WTC11 (cell line): ENCODE measurements around the gene CBLIF. TPM values are rescaled to one million over a fixed set of nuclear protein-coding genes. Genes with fewer than 3 reads are reported as not detected.

ENCODE experiments used
- ATAC-seq: fragments of 200-7000 bp; cut with Tn5 transposase; 2 replicates; pipeline ENCODE4 v1.10.0; 2021; ENCODE audit warnings: mild to moderate bottlenecking, moderate library complexity
- CTCF ChIA-PET: fragments of 300-600 bp; sonication (Branson Sonifier 250); formaldehyde crosslinking; loops from one replicate; lab custom pipeline; 2021; ENCODE audit warnings: antibody characterized with exemption; lab: Charles Lee
- POLR2A ChIA-PET: fragments of 350-600 bp; sonication (Branson Sonifier 250); formaldehyde crosslinking; loops from one replicate; lab custom pipeline; 2021; ENCODE audit warnings: antibody characterized with exemption; lab: Charles Lee
- DNase-seq: peaks from one replicate; pipeline ENCODE4 v3.0.0; 2021; ENCODE audit warnings: low spot score
- H3K27ac Mint-ChIP-seq: 2 replicates; pipeline ENCODE4 v1.8.0; 2021; ENCODE audit warnings: mixed read lengths
- H3K27me3 Mint-ChIP-seq: 2 replicates; pipeline ENCODE4 v1.8.0; 2021; ENCODE audit warnings: low read depth, mild to moderate bottlenecking, moderate library complexity, mixed read lengths
- H3K36me3 Mint-ChIP-seq: 2 replicates; pipeline ENCODE4 v1.8.0; 2021; ENCODE audit warnings: mixed read lengths
- H3K4me1 Mint-ChIP-seq: 2 replicates; pipeline ENCODE4 v1.8.0; 2022; ENCODE audit warnings: mixed read lengths
- H3K4me3 Mint-ChIP-seq: 2 replicates; pipeline ENCODE4 v1.8.0; 2021; ENCODE audit warnings: mild to moderate bottlenecking, moderate library complexity, mixed read lengths
- H3K9me3 Mint-ChIP-seq: 2 replicates; pipeline ENCODE4 v1.8.0; 2021; ENCODE audit warnings: mixed read lengths
- CTCF ChIP-seq: fragments of 200-600 bp; IDR thresholded peaks from 2 replicates; pipeline ENCODE4 v1.8.0; 2022; ENCODE audit warnings: antibody characterized with exemption
- E2F4 ChIP-seq: sonication (generic); formaldehyde crosslinking; IDR thresholded peaks from 2 replicates; pipeline ENCODE4 v1.8.1; 2022; ENCODE audit warnings: low read depth, mild to moderate bottlenecking, moderate library complexity, missing genetic modification reagents, borderline replicate concordance
- E2F5 ChIP-seq: sonication (generic); formaldehyde crosslinking; IDR thresholded peaks from 2 replicates; pipeline ENCODE4 v1.8.1; 2022; ENCODE audit warnings: mild to moderate bottlenecking, moderate library complexity, missing genetic modification reagents
- GTF2I ChIP-seq: fragments of 250-450 bp; sonication (Bioruptor Pico); conservative IDR thresholded peaks from 2 replicates; pipeline ENCODE4 v1.4.0; 2021; ENCODE audit warnings: mild to moderate bottlenecking
- MLX ChIP-seq: sonication (generic); formaldehyde crosslinking; IDR thresholded peaks from 2 replicates; pipeline ENCODE4 v1.8.1; 2023; ENCODE audit warnings: mild to moderate bottlenecking, missing genetic modification reagents, moderate library complexity
- NR1H2 ChIP-seq: sonication (generic); formaldehyde crosslinking; IDR thresholded peaks from 2 replicates; pipeline ENCODE4 v1.9.0; 2021; ENCODE audit warnings: mild to moderate bottlenecking, moderate library complexity, missing genetic modification reagents
- NR2C2 ChIP-seq: sonication (generic); formaldehyde crosslinking; IDR thresholded peaks from 2 replicates; pipeline ENCODE4 v1.8.0; 2022; ENCODE audit warnings: mild to moderate bottlenecking, missing genetic modification reagents
- NR3C1 ChIP-seq: sonication (generic); formaldehyde crosslinking; conservative IDR thresholded peaks from 2 replicates; pipeline ENCODE4 v1.8.1; 2023; ENCODE audit warnings: low read depth, mild to moderate bottlenecking, missing genetic modification reagents
- RORB ChIP-seq: fragments of 250-450 bp; sonication (Bioruptor Pico); IDR thresholded peaks from 2 replicates; pipeline ENCODE4 v1.9.0; 2021; ENCODE audit warnings: mild to moderate bottlenecking
- SMAD4 ChIP-seq: sonication (generic); formaldehyde crosslinking; IDR thresholded peaks from 2 replicates; pipeline ENCODE4 v1.8.0; 2022; ENCODE audit warnings: mild to moderate bottlenecking, missing genetic modification reagents
- STAT6 ChIP-seq: sonication (generic); formaldehyde crosslinking; conservative IDR thresholded peaks from 2 replicates; pipeline ENCODE4 v1.8.1; 2023; ENCODE audit warnings: mild to moderate bottlenecking, low read depth, missing genetic modification reagents, moderate library complexity
- TCF7 ChIP-seq: sonication (generic); formaldehyde crosslinking; IDR thresholded peaks from 2 replicates; pipeline ENCODE4 v1.8.0; 2022; ENCODE audit warnings: mild to moderate bottlenecking, low read depth, missing genetic modification reagents, moderate library complexity
- ZBTB21 ChIP-seq: sonication (generic); formaldehyde crosslinking; IDR thresholded peaks from 2 replicates; pipeline ENCODE4 v1.8.1; 2023; ENCODE audit warnings: mild to moderate bottlenecking, missing genetic modification reagents, borderline replicate concordance
- ZNF121 ChIP-seq: sonication (generic); formaldehyde crosslinking; IDR thresholded peaks from 2 replicates; pipeline ENCODE4 v1.8.0; 2023; ENCODE audit warnings: missing genetic modification reagents
- ZNF423 ChIP-seq: fragments of 250-450 bp; sonication (Bioruptor Pico); IDR thresholded peaks from 2 replicates; pipeline ENCODE4 v2.1.2; 2022; ENCODE audit warnings: mild to moderate bottlenecking, moderate library complexity
- ZNF532 ChIP-seq: fragments of 250-450 bp; sonication (Bioruptor Pico); IDR thresholded peaks from 2 replicates; pipeline ENCODE4 v1.9.0; 2021; ENCODE audit warnings: mild to moderate bottlenecking, borderline replicate concordance
- total RNA-seq: library from RNA; stranded (reverse); gene quantifications from 3 replicates; pipeline ENCODE4 v1.2.3, GENCODE V29; 2021

The CBLIF gene
- total RNA-seq, 1 experiment from 2014 or later, result not detected

- Mint-ChIP-seq H3K27ac (no peak overlapping the region), H3K4me3 (no peak overlapping the region), H3K27me3 (no peaks in the 10 kb centered on the region), H3K9me3 (peaks cover 27% of the 10 kb centered on the region), H3K36me3 (peaks cover 11% of the 10 kb centered on the region; the same call in 1 of the 2 replicates), H3K4me1 (peaks cover 15% of the 10 kb centered on the region)
- ATAC-seq (no peak), DNase-seq (no peak)
- ChIA-PET POLR2A (no interaction called here), CTCF (no interaction called here)
- TF ChIP-seq CTCF, result no peak
- TF ChIP-seq NR1H2 (CRISPR knock-in tag), result no peak
- no peak for TF ChIP-seq NR3C1 (CRISPR knock-in tag)
- no peak for TF ChIP-seq STAT6 (CRISPR knock-in tag)
- no peak for TF ChIP-seq SMAD4 (CRISPR knock-in tag)
Observed at GRCh38 chr11:59872076-59872475, 26.8 kb upstream of the CBLIF start.

GRCh38 chr11:59867946-59868345, 22.6 kb upstream of the CBLIF start:
- no peak for ATAC-seq
- Mint-ChIP-seq H3K27me3 (no peaks in the 10 kb centered on the region), H3K4me3 (no peak overlapping the region), H3K4me1 (peaks cover 6% of the 10 kb centered on the region), H3K36me3 (peaks cover 11% of the 10 kb centered on the region; the same call in 1 of the 2 replicates), H3K27ac (no peak overlapping the region), H3K9me3 (peaks cover 30% of the 10 kb centered on the region)
- no peak for DNase-seq
- ChIA-PET CTCF (no interaction called here), POLR2A (no interaction called here)
- no peak for TF ChIP-seq TCF7 (CRISPR knock-in tag)
- no peak for TF ChIP-seq E2F5 (CRISPR knock-in tag)
- no peak for TF ChIP-seq ZNF532 (CRISPR knock-in tag)
- TF ChIP-seq E2F4 (CRISPR knock-in tag), result no peak
- TF ChIP-seq RORB (CRISPR knock-in tag), result no peak
- no peak for TF ChIP-seq NR1H2 (CRISPR knock-in tag)
- TF ChIP-seq NR2C2 (CRISPR knock-in tag), result no peak
- TF ChIP-seq MLX (CRISPR knock-in tag), result no peak
- no peak for TF ChIP-seq GTF2I (CRISPR knock-in tag)
- TF ChIP-seq SMAD4 (CRISPR knock-in tag), result no peak
- no peak for TF ChIP-seq ZBTB21
- no peak for TF ChIP-seq ZNF423 (CRISPR knock-in tag)
- no peak for TF ChIP-seq ZNF121 (CRISPR knock-in tag)
- TF ChIP-seq STAT6 (CRISPR knock-in tag), result no peak
